Activated CD4-positive, alpha-beta T cell treated with anti-CD3 and anti-CD28 coated beads, Interleukin-2, amount 10 ng/mL, durations not matched to agents 7 days and 5 days (primary cell): Measurements from ENCODE around the gene ATP1B1. TPM values are rescaled to one million over a fixed set of nuclear protein-coding genes. Genes with fewer than 3 reads are reported as not detected.

Experiments used
- CTCF ChIA-PET: fragments of 350-600 bp; sonication (Branson Sonifier 250); formaldehyde crosslinking; loops from one replicate; lab custom pipeline; 2021; ENCODE audit warnings: antibody characterized with exemption; lab: Charles Lee
- POLR2A ChIA-PET: fragments of 350-600 bp; sonication (Branson Sonifier 250); formaldehyde crosslinking; loops from one replicate; lab custom pipeline; 2021; ENCODE audit warnings: antibody characterized with exemption; lab: Charles Lee
- DNase-seq: peaks from one replicate; pipeline ENCODE4 v3.0.0-alpha.2; 2020
- H3K27ac Mint-ChIP-seq: one replicate; pipeline ENCODE4 v1.8.0; 2021; ENCODE audit warnings: mild to moderate bottlenecking, moderate library complexity, mixed read lengths
- H3K27me3 Mint-ChIP-seq: one replicate; pipeline ENCODE4 v1.8.0; 2021; ENCODE audit warnings: mixed read lengths
- H3K36me3 Mint-ChIP-seq: one replicate; pipeline ENCODE4 v1.8.0; 2021; ENCODE audit warnings: low read depth, mixed read lengths
- H3K4me1 Mint-ChIP-seq: one replicate; pipeline ENCODE4 v1.8.0; 2021; ENCODE audit warnings: mixed read lengths
- H3K4me3 Mint-ChIP-seq: one replicate; pipeline ENCODE4 v1.8.0; 2021; ENCODE audit warnings: mild to moderate bottlenecking, moderate library complexity, mixed read lengths
- H3K9me3 Mint-ChIP-seq: one replicate; pipeline ENCODE4 v1.8.0; 2021; ENCODE audit warnings: mixed read lengths
- total RNA-seq, 2 experiments: library from RNA; stranded (reverse); gene quantifications; one replicate each; pipeline ENCODE4 v1.2.3, GENCODE V29; 2021

Gene ATP1B1
- total RNA-seq = 1 to 10 TPM; 2.6 to 3.4 TPM

DNA sequence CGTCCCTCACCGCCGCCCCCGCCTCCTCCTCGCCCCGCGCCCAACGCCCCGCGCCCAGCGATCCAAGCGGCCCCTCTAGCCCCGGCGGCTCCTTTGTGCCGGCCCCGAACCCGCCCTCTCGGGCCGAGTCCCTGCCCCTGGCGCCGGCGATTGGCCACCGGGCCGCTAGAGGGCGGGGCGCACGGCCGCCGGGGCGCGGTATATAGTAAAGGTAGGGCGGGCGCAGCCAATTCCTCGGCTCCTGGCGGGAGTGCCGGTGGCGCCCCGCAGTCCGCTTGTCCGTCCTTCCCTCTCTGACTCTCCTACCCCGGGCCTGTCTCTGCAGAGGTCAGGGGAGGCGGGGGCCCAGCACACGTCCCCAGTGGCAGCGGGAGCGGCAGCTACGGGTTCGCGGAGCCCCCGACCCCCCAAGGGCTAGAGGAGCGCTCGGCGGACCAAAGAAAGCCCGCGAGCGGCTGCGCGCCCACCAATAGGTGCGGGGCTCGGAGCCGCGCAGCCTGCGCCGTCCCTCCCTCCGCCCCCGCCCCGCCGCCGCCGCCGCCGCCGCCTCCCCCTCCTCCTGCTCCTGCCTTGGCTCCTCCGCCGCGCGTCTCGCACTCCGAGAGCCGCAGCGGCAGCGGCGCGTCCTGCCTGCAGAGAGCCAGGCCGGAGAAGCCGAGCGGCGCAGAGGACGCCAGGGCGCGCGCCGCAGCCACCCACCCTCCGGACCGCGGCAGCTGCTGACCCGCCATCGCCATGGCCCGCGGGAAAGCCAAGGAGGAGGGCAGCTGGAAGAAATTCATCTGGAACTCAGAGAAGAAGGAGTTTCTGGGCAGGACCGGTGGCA, at the start of gene ATP1B1:
ATP1B1 (plus strand) TSS at position 596 of the 826 bp plus-strand sequence; CDS start at position 736, 140 bp downstream.
- Mint-ChIP-seq H3K9me3 (no peaks in the 10 kb centered on the region), H3K4me1 (peaks cover 28% of the 10 kb centered on the region), H3K36me3 (no peaks in the 10 kb centered on the region), H3K4me3 (peak within 1 kb of the TSS; percentile 70), H3K27me3 (peaks cover 15% of the 10 kb centered on the region), H3K27ac (peak within 1 kb of the TSS; percentile 60)
- ChIA-PET POLR2A (no interaction called here), CTCF (interaction anchor here (0.5 to 1.6 kb wide), 3 partner anchors 8 to 87 kb away, joined by 3 read pairs; no protein-coding TSS in a partner anchor)
- DNase-seq = peak; percentile 80

GRCh38 chr1:169059421-169059820, 47.1 kb upstream of the ATP1B1 start:
- DNase-seq = no peak
- H3K9me3 Mint-ChIP-seq = peaks cover 9% of the 10 kb centered on the region
- H3K4me1 Mint-ChIP-seq = peaks cover 7% of the 10 kb centered on the region

DNA sequence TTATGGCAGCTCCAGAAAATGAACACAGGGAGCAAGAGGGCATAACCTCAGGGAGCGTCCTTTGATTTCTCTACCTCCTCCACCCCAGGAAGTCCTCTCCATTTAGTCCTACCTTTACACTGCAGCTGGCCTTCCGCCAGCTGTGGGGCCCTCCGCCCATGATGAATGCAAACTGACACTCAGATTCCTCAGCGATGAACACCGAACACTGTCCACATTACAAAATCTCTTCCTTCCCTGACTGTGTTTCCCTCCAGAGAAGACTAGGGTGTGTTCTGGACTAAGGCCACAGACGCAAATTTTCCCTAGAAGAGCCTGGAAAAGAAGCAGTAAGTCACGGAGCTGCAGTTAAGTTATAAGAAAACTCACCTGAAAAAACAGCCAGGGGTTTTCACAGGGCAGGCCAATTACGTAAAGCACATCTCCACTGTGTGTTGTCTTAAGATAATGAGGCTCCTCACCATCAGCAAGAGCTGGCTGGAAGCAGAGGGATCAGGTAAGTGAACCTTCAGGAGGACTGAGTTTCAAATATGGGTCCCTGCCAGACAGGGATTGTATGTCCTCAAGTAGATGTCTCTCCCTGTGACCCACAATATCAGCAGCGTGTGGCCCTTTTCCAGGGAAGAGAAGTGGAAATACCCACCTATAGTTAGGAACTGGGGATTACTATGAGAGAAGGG, 46.3 kb upstream of the ATP1B1 start:
- H3K4me3 Mint-ChIP-seq = no peak overlapping the region
- peaks cover 9% of the 10 kb centered on the region for H3K9me3 Mint-ChIP-seq
- H3K27ac Mint-ChIP-seq = no peak overlapping the region
- peaks cover 7% of the 10 kb centered on the region for H3K4me1 Mint-ChIP-seq
- POLR2A ChIA-PET = no interaction called here
- no peaks in the 10 kb centered on the region for H3K36me3 Mint-ChIP-seq
- CTCF ChIA-PET = interaction anchor here (1.0 to 1.4 kb wide), 2 partner anchors 11 to 18 kb away, joined by 3 to 4 read pairs; no protein-coding TSS in a partner anchor
- no peak for DNase-seq
- peaks cover 7% of the 10 kb centered on the region for H3K27me3 Mint-ChIP-seq

More at GRCh38 chr1:169059421-169059820, 47.1 kb upstream of the ATP1B1 start:
- ChIA-PET CTCF (interaction anchor here (1.4 kb wide), 1 partner anchor 17 kb away, joined by 4 read pairs; no protein-coding TSS in a partner anchor), POLR2A (no interaction called here)
- peaks cover 10% of the 10 kb centered on the region for H3K27me3 Mint-ChIP-seq
- H3K4me3 Mint-ChIP-seq = no peak overlapping the region
- no peaks in the 10 kb centered on the region for H3K36me3 Mint-ChIP-seq
- no peak overlapping the region for H3K27ac Mint-ChIP-seq

DNA sequence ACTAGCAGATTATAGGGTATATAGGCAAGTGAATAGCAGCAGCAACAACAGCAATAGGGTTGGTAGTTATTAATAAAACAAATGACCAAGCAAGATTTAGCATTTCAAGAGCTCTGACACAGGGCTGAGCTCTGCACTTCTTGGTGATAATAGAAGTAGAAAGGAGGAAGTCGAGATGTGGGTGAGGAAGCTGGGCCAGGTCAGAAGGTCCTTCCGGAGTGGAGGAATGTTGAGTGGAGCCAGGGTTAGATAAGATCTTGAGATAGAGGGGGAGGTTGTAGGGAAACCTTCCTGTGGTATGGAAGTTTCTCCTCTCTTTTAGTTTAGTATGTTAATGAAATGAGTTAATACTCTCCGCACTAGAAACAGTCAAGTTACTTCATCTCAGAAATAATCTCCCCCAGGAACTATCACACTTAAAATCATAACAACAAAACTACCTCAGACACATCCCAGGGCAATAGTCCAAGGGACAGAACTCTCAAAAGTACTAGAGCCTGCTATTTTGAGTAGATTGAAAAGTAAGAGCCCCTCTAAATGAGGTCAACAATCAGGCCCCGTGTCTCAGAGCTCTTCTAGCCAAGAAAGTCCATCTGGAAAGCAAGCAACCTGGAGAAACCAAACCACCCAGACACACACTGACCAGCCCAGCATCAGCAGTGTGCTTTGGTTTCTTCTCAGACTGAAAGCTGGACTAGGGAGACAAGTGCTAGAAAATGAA, 45.4 kb upstream of the ATP1B1 start:
- CTCF ChIA-PET = interaction anchor here (1.0 kb wide), 1 partner anchor 10 kb away, joined by 3 read pairs; no protein-coding TSS in a partner anchor
- POLR2A ChIA-PET = no interaction called here
- Mint-ChIP-seq H3K27me3 (peaks cover 4% of the 10 kb centered on the region), H3K4me1 (peaks cover 7% of the 10 kb centered on the region), H3K27ac (no peak overlapping the region), H3K4me3 (no peak overlapping the region), H3K36me3 (no peaks in the 10 kb centered on the region), H3K9me3 (peaks cover 9% of the 10 kb centered on the region)
- DNase-seq = no peak

GRCh38 chr1:169062152-169062551, 44.3 kb upstream of the ATP1B1 start:
- H3K27me3 Mint-ChIP-seq = peaks cover 2% of the 10 kb centered on the region
- H3K4me1 Mint-ChIP-seq = peaks cover 7% of the 10 kb centered on the region
- CTCF ChIA-PET = no interaction called here
- H3K27ac Mint-ChIP-seq = no peak overlapping the region
- no peak overlapping the region for H3K4me3 Mint-ChIP-seq
- peaks cover 4% of the 10 kb centered on the region for H3K36me3 Mint-ChIP-seq
- H3K9me3 Mint-ChIP-seq = peaks cover 12% of the 10 kb centered on the region
- DNase-seq = no peak
- POLR2A ChIA-PET = no interaction called here

- no peak for DNase-seq
- Mint-ChIP-seq H3K4me1 (peaks cover 7% of the 10 kb centered on the region), H3K36me3 (peaks cover 4% of the 10 kb centered on the region), H3K27me3 (peaks cover 2% of the 10 kb centered on the region), H3K9me3 (peaks cover 14% of the 10 kb centered on the region), H3K4me3 (no peak overlapping the region), H3K27ac (no peak overlapping the region)
- CTCF ChIA-PET = no interaction called here
- POLR2A ChIA-PET = no interaction called here
Measured at GRCh38 chr1:169064103-169064502, 42.4 kb upstream of the ATP1B1 start.

DNA sequence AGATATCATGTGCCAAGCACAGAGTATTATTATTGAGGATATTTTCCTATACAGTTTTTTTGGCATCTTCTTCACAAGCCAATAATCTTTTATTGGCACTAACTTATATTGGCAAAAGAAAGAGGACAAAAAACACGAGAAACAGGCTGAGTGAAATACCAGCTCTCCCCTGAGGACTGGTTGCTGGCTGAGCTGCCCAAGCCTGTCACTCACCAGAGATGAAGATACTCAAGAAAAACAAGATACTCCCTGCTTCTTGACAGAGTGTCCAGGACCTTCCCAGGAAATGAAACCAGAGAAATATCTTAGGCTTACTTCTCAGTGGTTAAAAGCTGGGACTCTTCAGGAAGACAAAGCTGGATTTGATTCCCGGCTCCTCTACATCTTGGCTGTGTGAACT, 35.9 kb upstream of the ATP1B1 start:
- DNase-seq = no peak
- Mint-ChIP-seq H3K27me3 (peaks cover 4% of the 10 kb centered on the region), H3K4me1 (no peaks in the 10 kb centered on the region), H3K4me3 (no peak overlapping the region), H3K9me3 (peaks cover 5% of the 10 kb centered on the region), H3K27ac (no peak overlapping the region), H3K36me3 (peaks cover 4% of the 10 kb centered on the region)
- CTCF ChIA-PET = interaction anchor here (0.7 to 1.2 kb wide), 3 partner anchors 10 to 15 kb away, joined by 3 read pairs; no protein-coding TSS in a partner anchor
- POLR2A ChIA-PET = no interaction called here

- peaks cover 4% of the 10 kb centered on the region for H3K27me3 Mint-ChIP-seq
- POLR2A ChIA-PET = interaction anchor here (0.6 kb wide), 1 partner anchor 13 kb away, joined by 5 read pairs; no protein-coding TSS in a partner anchor
- CTCF ChIA-PET = interaction anchor here (0.7 to 1.5 kb wide), 4 partner anchors 10 to 16 kb away, joined by 3 read pairs; no protein-coding TSS in a partner anchor
Measured at GRCh38 chr1:169070958-169071357, 35.5 kb upstream of the ATP1B1 start.

DNA sequence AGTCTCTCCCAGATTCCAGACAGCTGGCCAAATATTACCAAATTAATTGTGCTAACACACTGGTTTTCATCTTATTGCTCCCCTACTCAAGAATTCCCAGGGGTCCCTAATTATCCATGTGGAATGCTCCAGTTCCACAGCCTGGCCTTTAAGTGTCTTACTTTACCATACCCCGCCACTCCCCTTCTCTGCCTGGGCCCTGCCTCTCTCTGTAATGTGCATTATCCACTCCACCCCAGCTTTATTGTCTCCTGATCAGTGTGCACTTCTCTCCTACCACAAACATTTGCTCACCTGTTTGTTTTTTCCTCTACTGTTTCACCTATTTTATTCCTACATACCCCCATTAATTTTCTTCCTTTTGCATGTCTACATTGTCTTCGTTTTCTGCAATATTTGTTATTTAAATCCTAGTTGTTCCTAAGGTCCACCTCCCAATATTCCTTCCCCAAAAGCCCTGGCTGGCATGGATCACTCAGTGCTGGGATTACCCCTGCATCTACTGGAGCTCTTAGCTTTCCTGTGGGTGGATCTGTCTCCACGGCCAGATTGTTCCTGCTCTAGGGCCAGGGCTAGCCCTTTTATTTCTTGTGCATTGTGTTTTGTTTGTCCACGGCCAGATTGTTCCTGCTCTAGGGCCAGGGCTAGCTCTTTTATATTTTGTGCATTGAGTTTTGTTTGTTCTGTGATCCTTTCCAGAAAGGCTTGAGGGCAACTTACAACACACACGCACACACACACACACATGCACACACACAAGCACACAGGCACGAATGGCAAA, 33.4 kb upstream of the ATP1B1 start:
- Mint-ChIP-seq H3K9me3 (no peaks in the 10 kb centered on the region), H3K27me3 (peaks cover 4% of the 10 kb centered on the region), H3K27ac (no peak overlapping the region), H3K36me3 (no peaks in the 10 kb centered on the region), H3K4me1 (no peaks in the 10 kb centered on the region), H3K4me3 (no peak overlapping the region)
- CTCF ChIA-PET = interaction anchor here (0.6 kb wide), 1 partner anchor 24 kb away, joined by 3 read pairs; no protein-coding TSS in a partner anchor
- no peak for DNase-seq
- POLR2A ChIA-PET = no interaction called here

More at GRCh38 chr1:169070958-169071357, 35.5 kb upstream of the ATP1B1 start:
- Mint-ChIP-seq H3K9me3 (peaks cover 5% of the 10 kb centered on the region), H3K27ac (no peak overlapping the region), H3K36me3 (peaks cover 4% of the 10 kb centered on the region), H3K4me1 (no peaks in the 10 kb centered on the region), H3K4me3 (no peak overlapping the region)
- no peak for DNase-seq

GRCh38 chr1:169078163-169078883, 28.2 kb upstream of the ATP1B1 start:
- no peaks in the 10 kb centered on the region for H3K36me3 Mint-ChIP-seq
- DNase-seq = no peak
- no peaks in the 10 kb centered on the region for H3K9me3 Mint-ChIP-seq
- POLR2A ChIA-PET = interaction anchor here (0.6 kb wide), 1 partner anchor 13 kb away, joined by 7 read pairs; no protein-coding TSS in a partner anchor
- H3K27me3 Mint-ChIP-seq = no peaks in the 10 kb centered on the region
- no peak overlapping the region for H3K4me3 Mint-ChIP-seq
- no peaks in the 10 kb centered on the region for H3K4me1 Mint-ChIP-seq
- no peak overlapping the region for H3K27ac Mint-ChIP-seq
- CTCF ChIA-PET = interaction anchor here (0.8 to 2.0 kb wide), 2 partner anchors 9 to 10 kb away, joined by 3 to 8 read pairs; no protein-coding TSS in a partner anchor

DNA sequence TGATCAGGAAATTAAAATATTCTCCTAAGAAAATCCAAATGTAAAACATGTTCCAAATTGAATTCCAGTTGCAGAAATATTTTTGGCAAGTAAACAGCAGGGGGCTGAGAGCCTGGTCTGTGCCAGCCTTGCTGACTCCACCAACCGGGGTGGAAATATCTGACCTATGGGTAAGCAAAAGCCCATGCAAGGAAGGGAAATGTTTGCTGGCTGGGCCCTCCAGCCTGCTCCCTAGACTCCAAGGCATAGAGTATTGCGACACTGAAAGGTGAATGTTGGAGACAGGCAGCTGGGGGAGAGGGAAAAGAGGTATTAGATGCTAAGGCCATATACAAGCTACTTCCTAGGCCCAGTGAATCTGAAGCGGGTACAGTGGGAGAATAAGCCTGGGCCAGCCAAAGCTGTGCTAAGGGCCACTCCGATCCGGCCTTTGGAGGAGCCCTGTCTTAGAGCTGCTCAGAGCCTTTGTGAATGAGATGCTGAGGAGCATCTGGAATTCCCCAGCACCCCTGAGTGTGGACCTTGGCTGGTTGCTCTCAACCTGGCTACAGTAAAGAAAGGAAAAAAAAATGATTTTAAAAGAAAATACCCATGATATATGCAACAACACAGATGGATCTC, 24.9 kb upstream of the ATP1B1 start:
- Mint-ChIP-seq H3K36me3 (no peaks in the 10 kb centered on the region), H3K27ac (no peak overlapping the region), H3K4me1 (no peaks in the 10 kb centered on the region), H3K9me3 (no peaks in the 10 kb centered on the region), H3K4me3 (no peak overlapping the region), H3K27me3 (no peaks in the 10 kb centered on the region)
- ChIA-PET POLR2A (no interaction called here), CTCF (interaction anchor here (0.7 to 1.1 kb wide), 2 partner anchors 175 to 1937 kb away, joined by 4 read pairs; no protein-coding TSS in a partner anchor)
- DNase-seq = no peak
